ENCODE results near the gene SMOC2.
"Not testable (repeated sequence)": the region's sequence is repeated elsewhere in the genome, so short reads cannot be mapped to it uniquely, and the experiment has no call there.

DNA sequence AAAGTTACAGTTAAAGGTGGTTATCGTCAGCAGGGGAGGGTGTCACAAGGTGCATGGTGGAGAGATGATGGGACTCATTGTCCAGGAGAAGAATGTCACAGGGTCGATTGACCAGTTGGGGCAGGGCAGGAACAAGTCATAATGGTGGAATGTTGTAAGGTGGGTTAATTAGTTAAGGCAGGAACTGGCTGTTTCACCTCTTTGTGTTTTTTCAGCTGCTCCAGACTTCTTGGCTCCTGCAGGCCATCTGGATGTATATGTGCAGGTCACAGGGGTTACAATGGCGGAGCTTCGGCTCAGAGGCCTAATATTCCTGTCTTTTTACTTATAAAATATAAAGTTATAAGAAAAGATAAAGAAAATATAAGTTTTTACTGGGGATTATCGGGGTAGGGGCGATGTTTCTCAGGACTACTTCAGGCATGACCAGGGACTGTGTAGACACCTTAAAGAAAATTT lies 236.4 kb downstream of the SMOC2 start:
- TF ChIP-seq, protein P1, sequence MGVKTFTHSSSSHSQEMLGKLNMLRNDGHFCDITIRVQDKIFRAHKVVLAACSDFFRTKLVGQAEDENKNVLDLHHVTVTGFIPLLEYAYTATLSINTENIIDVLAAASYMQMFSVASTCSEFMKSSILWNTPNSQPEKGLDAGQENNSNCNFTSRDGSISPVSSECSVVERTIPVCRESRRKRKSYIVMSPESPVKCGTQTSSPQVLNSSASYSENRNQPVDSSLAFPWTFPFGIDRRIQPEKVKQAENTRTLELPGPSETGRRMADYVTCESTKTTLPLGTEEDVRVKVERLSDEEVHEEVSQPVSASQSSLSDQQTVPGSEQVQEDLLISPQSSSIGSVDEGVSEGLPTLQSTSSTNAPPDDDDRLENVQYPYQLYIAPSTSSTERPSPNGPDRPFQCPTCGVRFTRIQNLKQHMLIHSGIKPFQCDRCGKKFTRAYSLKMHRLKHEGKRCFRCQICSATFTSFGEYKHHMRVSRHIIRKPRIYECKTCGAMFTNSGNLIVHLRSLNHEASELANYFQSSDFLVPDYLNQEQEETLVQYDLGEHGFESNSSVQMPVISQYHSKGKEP (tag by site-specific recombination; IDR thresholded peaks at IDR 0.05): not testable (repeated sequence)
- not testable (repeated sequence) for TF ChIP-seq ZNF558 (tag by site-specific recombination; IDR thresholded peaks at IDR 0.05); ZNF157 (tag by site-specific recombination; IDR thresholded peaks at IDR 0.05); REPIN1 (tag by site-specific recombination; IDR thresholded peaks at IDR 0.05; ENCODE audit: low read depth)
- TF ChIP-seq, protein P2, sequence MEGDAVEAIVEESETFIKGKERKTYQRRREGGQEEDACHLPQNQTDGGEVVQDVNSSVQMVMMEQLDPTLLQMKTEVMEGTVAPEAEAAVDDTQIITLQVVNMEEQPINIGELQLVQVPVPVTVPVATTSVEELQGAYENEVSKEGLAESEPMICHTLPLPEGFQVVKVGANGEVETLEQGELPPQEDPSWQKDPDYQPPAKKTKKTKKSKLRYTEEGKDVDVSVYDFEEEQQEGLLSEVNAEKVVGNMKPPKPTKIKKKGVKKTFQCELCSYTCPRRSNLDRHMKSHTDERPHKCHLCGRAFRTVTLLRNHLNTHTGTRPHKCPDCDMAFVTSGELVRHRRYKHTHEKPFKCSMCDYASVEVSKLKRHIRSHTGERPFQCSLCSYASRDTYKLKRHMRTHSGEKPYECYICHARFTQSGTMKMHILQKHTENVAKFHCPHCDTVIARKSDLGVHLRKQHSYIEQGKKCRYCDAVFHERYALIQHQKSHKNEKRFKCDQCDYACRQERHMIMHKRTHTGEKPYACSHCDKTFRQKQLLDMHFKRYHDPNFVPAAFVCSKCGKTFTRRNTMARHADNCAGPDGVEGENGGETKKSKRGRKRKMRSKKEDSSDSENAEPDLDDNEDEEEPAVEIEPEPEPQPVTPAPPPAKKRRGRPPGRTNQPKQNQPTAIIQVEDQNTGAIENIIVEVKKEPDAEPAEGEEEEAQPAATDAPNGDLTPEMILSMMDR (tag by site-specific recombination; IDR thresholded peaks at IDR 0.05): not testable (repeated sequence)
- TF ChIP-seq, protein P3, sequence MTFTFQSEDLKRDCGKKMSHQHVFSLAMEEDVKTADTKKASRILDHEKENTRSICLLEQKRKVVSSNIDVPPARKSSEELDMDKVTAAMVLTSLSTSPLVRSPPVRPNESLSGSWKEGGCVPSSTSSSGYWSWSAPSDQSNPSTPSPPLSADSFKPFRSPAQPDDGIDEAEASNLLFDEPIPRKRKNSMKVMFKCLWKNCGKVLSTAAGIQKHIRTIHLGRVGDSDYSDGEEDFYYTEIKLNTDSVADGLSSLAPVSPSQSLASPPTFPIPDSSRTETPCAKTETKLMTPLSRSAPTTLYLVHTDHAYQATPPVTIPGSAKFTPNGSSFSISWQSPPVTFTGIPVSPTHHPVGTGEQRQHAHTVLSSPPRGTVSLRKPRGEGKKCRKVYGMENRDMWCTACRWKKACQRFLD (tag by site-specific recombination; IDR thresholded peaks at IDR 0.05): not testable (repeated sequence)

Measured in HEK293 (cell line).